ENCODE measurements around the gene CIAO3.
A peak's percentile ranks its signal among the peaks of the same experiment; 100 is the strongest.
"Not testable (repeated sequence)": the region's sequence is repeated elsewhere in the genome, so short reads cannot be mapped to it uniquely, and the experiment has no call there.

The CIAO3 gene

DNA sequence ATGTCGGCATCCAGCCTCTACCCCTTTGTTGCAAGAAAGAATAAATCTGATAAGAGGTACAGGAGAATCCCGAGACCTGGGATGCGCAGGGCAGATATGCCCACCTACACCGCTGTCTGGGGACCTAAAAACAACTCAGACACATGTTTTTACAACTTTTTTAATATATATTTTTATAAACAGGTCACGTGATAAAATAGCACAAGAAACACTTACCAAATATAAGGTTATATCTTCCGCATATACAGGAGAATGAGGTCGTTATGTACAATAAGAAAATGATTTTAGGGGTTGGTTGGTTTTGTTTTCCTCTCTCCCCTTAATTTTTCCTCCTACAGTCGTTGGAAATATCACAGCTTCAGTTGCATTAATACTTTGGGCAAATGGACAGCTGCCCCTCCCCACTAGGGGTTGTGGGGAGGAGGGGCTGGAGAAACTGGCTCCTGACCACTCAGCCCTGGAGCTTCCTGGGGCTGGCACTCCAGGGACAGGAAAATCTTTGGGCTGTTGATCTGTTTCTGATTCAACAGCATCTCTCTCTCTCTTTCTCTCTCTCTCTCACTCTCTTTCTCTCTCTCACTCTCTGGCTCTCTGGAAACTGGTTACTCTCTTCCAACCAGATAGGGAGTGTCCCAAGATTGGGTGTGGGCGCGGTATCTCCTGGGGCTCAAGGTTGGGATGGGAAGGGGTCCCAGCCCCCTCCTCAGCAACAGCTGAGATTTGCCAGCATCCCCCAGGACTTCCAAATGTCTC, 48.3 kb downstream of the CIAO3 start:
- H3K27me3 ChIP-seq = no peaks in the 10 kb centered on the region
- peaks cover 6% of the 10 kb centered on the region for H3K36me3 ChIP-seq
- no peaks in the 10 kb centered on the region for H3K4me1 ChIP-seq
- no peak for TF ChIP-seq CTCF (IDR thresholded peaks at IDR 0.05; ENCODE audit: low read depth, low read length)
- no peak for DNase-seq
- H3K4me3 ChIP-seq (ENCODE audit: low read depth, low read length) = no peak overlapping the region
- no peaks in the 10 kb centered on the region for H3K9me3 ChIP-seq

DNA sequence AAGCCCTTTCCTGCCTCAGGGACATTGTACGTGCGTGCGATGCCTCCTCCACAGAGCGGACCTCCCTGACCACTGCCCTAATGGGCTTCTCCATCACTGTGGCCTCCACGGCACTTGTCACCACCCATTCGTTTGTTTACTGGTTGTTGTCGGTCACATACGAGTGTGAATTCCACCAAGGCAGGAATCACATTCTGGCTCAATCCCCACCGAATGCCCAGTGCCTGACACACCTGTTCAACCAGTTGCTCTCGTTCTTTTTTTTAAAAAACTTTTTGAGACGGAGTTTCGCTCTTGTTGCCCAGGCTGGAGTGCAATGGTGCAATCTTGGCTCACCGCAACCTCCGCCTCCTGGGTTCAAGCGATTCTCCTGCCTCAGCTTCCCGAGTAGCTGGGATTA, 49.6 kb downstream of the CIAO3 start:
- not testable (repeated sequence) for H3K9me3 ChIP-seq; H3K27me3 ChIP-seq; H3K4me1 ChIP-seq; DNase-seq; H3K4me3 ChIP-seq (ENCODE audit: low read depth, low read length)
- H3K36me3 ChIP-seq = peaks cover 16% of the 10 kb centered on the region

DNA sequence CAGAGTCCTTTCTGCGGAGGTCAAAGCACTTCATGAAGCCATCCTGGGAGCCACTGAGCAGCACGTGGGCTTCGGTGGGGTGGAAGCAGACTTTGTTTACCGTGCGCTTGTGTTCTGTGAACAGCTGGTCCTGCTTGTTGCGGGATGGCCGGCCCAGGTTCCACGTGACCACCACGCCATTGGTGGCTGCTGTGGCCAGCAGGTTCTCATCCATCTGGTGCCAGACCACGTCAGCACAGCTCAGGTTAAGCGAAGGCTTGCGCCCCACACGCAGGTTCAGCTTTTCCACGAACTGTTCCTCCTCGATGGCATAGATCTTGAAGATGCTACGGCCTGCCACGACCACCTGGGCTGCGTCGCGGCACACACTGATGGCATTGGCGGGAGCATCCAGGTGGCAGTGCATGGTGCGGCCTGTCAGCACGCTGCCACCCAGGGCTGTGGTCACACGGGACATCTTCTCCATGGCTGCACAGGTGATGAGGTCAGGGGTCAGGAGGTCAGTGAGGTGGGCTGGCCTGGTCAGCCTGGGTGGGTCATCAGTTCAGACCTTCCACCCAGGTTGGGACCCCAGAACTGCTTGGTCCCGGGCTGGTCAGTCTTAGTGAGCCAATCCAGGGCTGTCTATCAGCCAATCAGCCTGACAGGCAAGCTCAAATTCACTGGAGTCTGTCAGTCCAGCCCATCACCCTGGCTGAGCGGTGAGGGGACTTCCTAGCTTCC, 51.5 kb downstream of the CIAO3 start:
- Histone ChIP-seq H3K36me3 (peaks cover 23% of the 10 kb centered on the region), H3K4me3 (ENCODE audit: low read depth, low read length) (peak overlapping the region; percentile 97), H3K4me1 (0 out of 2 replicates have a peak, but pooled peaks cover 5% of the 10 kb centered on the region), H3K27me3 (no peaks in the 10 kb centered on the region), H3K9me3 (no peaks in the 10 kb centered on the region)
- no peak for DNase-seq
- no peak for TF ChIP-seq CTCF (IDR thresholded peaks at IDR 0.05; ENCODE audit: low read depth, low read length)

- Histone ChIP-seq H3K27me3 (no peaks in the 10 kb centered on the region), H3K4me1 (0 out of 2 replicates have a peak, but pooled peaks cover 5% of the 10 kb centered on the region), H3K9me3 (no peaks in the 10 kb centered on the region), H3K36me3 (peaks cover 35% of the 10 kb centered on the region), H3K4me3 (ENCODE audit: low read depth, low read length) (no peak overlapping the region)
- no peak for TF ChIP-seq CTCF (IDR thresholded peaks at IDR 0.05; ENCODE audit: low read depth, low read length)
- DNase-seq = no peak
Measured at GRCh38 chr16:687499-687898, 53.3 kb downstream of the CIAO3 start.

GRCh38 chr16:686459-687260, 54.1 kb downstream of the CIAO3 start:
- H3K4me1 ChIP-seq = peaks cover 7% of the 10 kb centered on the region; the same call in 1 of the 2 replicates
- no peak for TF ChIP-seq CTCF (IDR thresholded peaks at IDR 0.05; ENCODE audit: low read depth, low read length)
- peaks cover 43% of the 10 kb centered on the region for H3K36me3 ChIP-seq
- no peaks in the 10 kb centered on the region for H3K27me3 ChIP-seq
- H3K4me3 ChIP-seq (ENCODE audit: low read depth, low read length) = no peak overlapping the region
- no peak for DNase-seq
- H3K9me3 ChIP-seq = no peaks in the 10 kb centered on the region

GRCh38 chr16:685967-686366, 54.8 kb downstream of the CIAO3 start:
- H3K4me1 ChIP-seq = peaks cover 12% of the 10 kb centered on the region; the same call in 1 of the 2 replicates
- no peak overlapping the region for H3K4me3 ChIP-seq (ENCODE audit: low read depth, low read length)
- H3K27me3 ChIP-seq = no peaks in the 10 kb centered on the region
- DNase-seq = peak; percentile 82
- peak; percentile 67 for TF ChIP-seq CTCF (IDR thresholded peaks at IDR 0.05; ENCODE audit: low read depth, low read length)
- peaks cover 50% of the 10 kb centered on the region for H3K36me3 ChIP-seq
- H3K9me3 ChIP-seq = no peaks in the 10 kb centered on the region

Data from BE2C (cell line).